ENCODE data around the gene EFNA2.

GRCh38 chr19:1304197-1304924 lies 18.7 kb downstream of the EFNA2 start:
- TF ChIP-seq POLR2A (IDR thresholded peaks at IDR 0.05; ENCODE audit: low read depth, low read length) (no peak), POLR2AphosphoS5 (IDR thresholded peaks at IDR 0.05; ENCODE audit: low read depth, low read length) (no peak)

Measured in GM12892 (cell line).